CD14-positive monocyte (primary cell): ENCODE measurements around the gene PCDHA10. TPM values are rescaled to one million over a fixed set of nuclear protein-coding genes. Genes with fewer than 3 reads are reported as not detected.

ENCODE experiments used
- DNase-seq, 3 donors: peaks; one replicate each; pipeline ENCODE4 v3.0.0-alpha.2; 2011 to 2022
- H2AFZ ChIP-seq: 2 replicates; pipeline ENCODE4 v1.6.0; 2012; ENCODE audit warnings: mild to moderate bottlenecking, low read depth, low read length, inconsistent platforms; ENCODE audit not compliant: insufficient read depth, poor library complexity, severe bottlenecking
- H3K27ac ChIP-seq, 2 donors: 1 replicate in 1 of 2; 2 replicates in 1 of 2; pipeline ENCODE4 v1.5.1; 2012 to 2013; ENCODE audit warnings: low read length in 2 of 2, control low read depth in 1 of 2, inconsistent platforms in 1 of 2, low read depth in 1 of 2, mild to moderate bottlenecking in 1 of 2
- H3K27me3 ChIP-seq, 2 donors: one replicate each; pipeline versions ENCODE4 v1.6.0 to v1.6.1; 2011 to 2013; ENCODE audit warnings: low read length in 2 of 2; ENCODE audit not compliant: control insufficient read depth in 2 of 2, insufficient read depth in 2 of 2
- H3K36me3 ChIP-seq, 2 donors: replicated peaks in 1 of 2; 1 replicate in 1 of 2; 2 replicates in 1 of 2; pipeline versions ENCODE4 v1.5.1 to v1.6.1; 2012 to 2013; ENCODE audit warnings: low read length in 2 of 2, control low read depth in 1 of 2, inconsistent platforms in 1 of 2, mild to moderate bottlenecking in 1 of 2; ENCODE audit not compliant: insufficient read depth in 2 of 2, control insufficient read depth in 1 of 2
- H3K4me1 ChIP-seq, 2 donors: 1 replicate in 1 of 2; 2 replicates in 1 of 2; pipeline versions ENCODE4 v1.5.1 to v1.6.1; 2012 to 2013; ENCODE audit warnings: low read length in 2 of 2, control low read depth in 1 of 2, inconsistent platforms in 1 of 2, mild to moderate bottlenecking in 1 of 2, moderate library complexity in 1 of 2; ENCODE audit not compliant: insufficient read depth in 2 of 2, control insufficient read depth in 1 of 2
- H3K4me2 ChIP-seq: replicated peaks from 2 replicates; pipeline ENCODE3; 2012; ENCODE audit warnings: low read length, moderate library complexity, mild to moderate bottlenecking; ENCODE audit not compliant: poor library complexity, severe bottlenecking; ENCODE audit errors: extremely low read depth
- H3K4me3 ChIP-seq, 3 experiments: fragments of 200-600 bp in 1 of 3; sonication (generic) in 1 of 3; replicated peaks in 1 of 3; 1 replicate in 2 of 3; 2 replicates in 1 of 3; pipeline ENCODE4 v1.5.1; 2011 to 2013; ENCODE audit warnings: low read length in 3 of 3, mild to moderate bottlenecking in 3 of 3, control low read depth in 2 of 3, low read depth in 2 of 3, inconsistent platforms in 1 of 3, moderate library complexity in 1 of 3
- H3K79me2 ChIP-seq: 2 replicates; pipeline ENCODE4 v1.6.0; 2012; ENCODE audit warnings: mild to moderate bottlenecking, control low read depth, inconsistent platforms, low read length, moderate library complexity; ENCODE audit not compliant: insufficient read depth
- H3K9ac ChIP-seq: 2 replicates; pipeline ENCODE4 v1.6.0; 2017; ENCODE audit warnings: low read length, mild to moderate bottlenecking; ENCODE audit not compliant: insufficient read depth, poor library complexity, severe bottlenecking
- H3K9me3 ChIP-seq, 2 donors: replicated peaks in 1 of 2; 1 replicate in 1 of 2; 2 replicates in 1 of 2; pipeline versions ENCODE4 v1.5.1 to v1.6.1; 2012 to 2013; ENCODE audit warnings: low read length in 2 of 2, control low read depth in 1 of 2; ENCODE audit not compliant: control insufficient read depth in 1 of 2, insufficient read depth in 1 of 2
- H4K20me1 ChIP-seq: 2 replicates; pipeline ENCODE4 v1.6.0; 2012; ENCODE audit warnings: mild to moderate bottlenecking, low read length, control low read depth, moderate library complexity; ENCODE audit not compliant: insufficient read depth
- H3K27ac Mint-ChIP-seq, 7 donors: one replicate each; pipeline ENCODE4 v1.8.0; 2020; ENCODE audit warnings: mild to moderate bottlenecking in 7 of 7, mixed read lengths in 7 of 7, moderate library complexity in 6 of 7, inconsistent platforms in 2 of 7
- H3K27me3 Mint-ChIP-seq, 3 donors: one replicate each; pipeline ENCODE4 v1.8.0; 2021 to 2022; ENCODE audit warnings: low read depth in 3 of 3, mild to moderate bottlenecking in 3 of 3, mixed read lengths in 3 of 3, moderate library complexity in 3 of 3, inconsistent platforms in 1 of 3
- H3K36me3 Mint-ChIP-seq, 2 donors: one replicate each; pipeline ENCODE4 v1.8.0; 2020; ENCODE audit warnings: mixed read lengths in 2 of 2, inconsistent platforms in 1 of 2, mild to moderate bottlenecking in 1 of 2
- H3K4me1 Mint-ChIP-seq: one replicate; pipeline ENCODE4 v1.8.0; 2020; ENCODE audit warnings: mild to moderate bottlenecking, mixed read lengths
- H3K4me3 Mint-ChIP-seq, 2 donors: one replicate each; pipeline ENCODE4 v1.8.0; 2020; ENCODE audit warnings: mild to moderate bottlenecking in 2 of 2, mixed read lengths in 2 of 2, moderate library complexity in 1 of 2
- H3K9me3 Mint-ChIP-seq, 7 donors: one replicate each; pipeline ENCODE4 v1.8.0; 2020 to 2022; ENCODE audit warnings: mixed read lengths in 7 of 7, mild to moderate bottlenecking in 6 of 7, moderate library complexity in 6 of 7, inconsistent platforms in 2 of 7
- WGBS: methylation state at CpG from one replicate; pipeline ENCODE4 v1.1.5; 2013; ENCODE audit warnings: missing lambda C conversion rate; ENCODE audit not compliant: insufficient coverage; 5-methylcytosine and 5-hydroxymethylcytosine counted together
- intact Hi-C, 2 donors: fragments of 100-400 bp; cut with micrococcal nuclease; formaldehyde crosslinking; loops; one replicate each; pipeline versions ENCODE4 v1.15.0 to v1.15.1; 2023
- polyA plus RNA-seq, 3 donors: library from polyadenylated mRNA; depleted of rRNA in 1 of 3; unstranded in 2 of 3; stranded (reverse) in 1 of 3; fragments of 300-500 nt in 2 of 3; fragments of >200 nt in 1 of 3; fragmentation: Illumina TruSeq in 2 of 3; gene quantifications; 1 replicate in 2 of 3; 2 replicates in 1 of 3; pipeline ENCODE4 v1.2.3, GENCODE V29; 2012 to 2021
- TF ChIP-seq, protein P1 (sequence below): fragments of 200-600 bp; IDR thresholded peaks from one replicate; pipeline ENCODE4 v1.8.0; 2022; ENCODE audit warnings: antibody characterized with exemption, mild to moderate bottlenecking

Gene PCDHA10
- polyA plus RNA-seq, 3 donors: not detected

GRCh38 chr5:140869555-140869886 lies 13.8 kb downstream of the PCDHA10 start:
- no peak overlapping the region for H3K27ac ChIP-seq
- H3K36me3 Mint-ChIP-seq: peaks cover 0 to 12% of the 10 kb centered on the region in 2 donors
- TF ChIP-seq, protein P1, sequence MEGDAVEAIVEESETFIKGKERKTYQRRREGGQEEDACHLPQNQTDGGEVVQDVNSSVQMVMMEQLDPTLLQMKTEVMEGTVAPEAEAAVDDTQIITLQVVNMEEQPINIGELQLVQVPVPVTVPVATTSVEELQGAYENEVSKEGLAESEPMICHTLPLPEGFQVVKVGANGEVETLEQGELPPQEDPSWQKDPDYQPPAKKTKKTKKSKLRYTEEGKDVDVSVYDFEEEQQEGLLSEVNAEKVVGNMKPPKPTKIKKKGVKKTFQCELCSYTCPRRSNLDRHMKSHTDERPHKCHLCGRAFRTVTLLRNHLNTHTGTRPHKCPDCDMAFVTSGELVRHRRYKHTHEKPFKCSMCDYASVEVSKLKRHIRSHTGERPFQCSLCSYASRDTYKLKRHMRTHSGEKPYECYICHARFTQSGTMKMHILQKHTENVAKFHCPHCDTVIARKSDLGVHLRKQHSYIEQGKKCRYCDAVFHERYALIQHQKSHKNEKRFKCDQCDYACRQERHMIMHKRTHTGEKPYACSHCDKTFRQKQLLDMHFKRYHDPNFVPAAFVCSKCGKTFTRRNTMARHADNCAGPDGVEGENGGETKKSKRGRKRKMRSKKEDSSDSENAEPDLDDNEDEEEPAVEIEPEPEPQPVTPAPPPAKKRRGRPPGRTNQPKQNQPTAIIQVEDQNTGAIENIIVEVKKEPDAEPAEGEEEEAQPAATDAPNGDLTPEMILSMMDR: no peak
- H2AFZ ChIP-seq: no peak overlapping the region
- peaks cover 6 to 26% (median 22%) of the 10 kb centered on the region in 3 donors for H3K27me3 Mint-ChIP-seq
- H3K27me3 ChIP-seq: peaks cover 0 to 15% of the 10 kb centered on the region in 2 donors
- H4K20me1 ChIP-seq: no peaks in the 10 kb centered on the region
- DNase-seq: no peak
- intact Hi-C loops: no loop called here
- H3K79me2 ChIP-seq: no peaks in the 10 kb centered on the region
- H3K27ac Mint-ChIP-seq: no peak overlapping the region
- no peaks in the 10 kb centered on the region for H3K36me3 ChIP-seq
- peaks cover 19 to 44% (median 37%) of the 10 kb centered on the region in 7 donors for H3K9me3 Mint-ChIP-seq
- no peak overlapping the region for H3K4me3 ChIP-seq
- peaks cover 28 to 53% of the 10 kb centered on the region in 2 donors for H3K9me3 ChIP-seq
- 73% methylated on average over 4 of the region's 5 CpGs for WGBS
- no peaks in the 10 kb centered on the region for H3K4me1 ChIP-seq
- no peak overlapping the region for H3K4me2 ChIP-seq
- no peaks in the 10 kb centered on the region for H3K4me1 Mint-ChIP-seq
- H3K4me3 Mint-ChIP-seq: peak overlapping the region in 1 of 2 donors; percentile 39
- H3K9ac ChIP-seq: no peak overlapping the region

DNA sequence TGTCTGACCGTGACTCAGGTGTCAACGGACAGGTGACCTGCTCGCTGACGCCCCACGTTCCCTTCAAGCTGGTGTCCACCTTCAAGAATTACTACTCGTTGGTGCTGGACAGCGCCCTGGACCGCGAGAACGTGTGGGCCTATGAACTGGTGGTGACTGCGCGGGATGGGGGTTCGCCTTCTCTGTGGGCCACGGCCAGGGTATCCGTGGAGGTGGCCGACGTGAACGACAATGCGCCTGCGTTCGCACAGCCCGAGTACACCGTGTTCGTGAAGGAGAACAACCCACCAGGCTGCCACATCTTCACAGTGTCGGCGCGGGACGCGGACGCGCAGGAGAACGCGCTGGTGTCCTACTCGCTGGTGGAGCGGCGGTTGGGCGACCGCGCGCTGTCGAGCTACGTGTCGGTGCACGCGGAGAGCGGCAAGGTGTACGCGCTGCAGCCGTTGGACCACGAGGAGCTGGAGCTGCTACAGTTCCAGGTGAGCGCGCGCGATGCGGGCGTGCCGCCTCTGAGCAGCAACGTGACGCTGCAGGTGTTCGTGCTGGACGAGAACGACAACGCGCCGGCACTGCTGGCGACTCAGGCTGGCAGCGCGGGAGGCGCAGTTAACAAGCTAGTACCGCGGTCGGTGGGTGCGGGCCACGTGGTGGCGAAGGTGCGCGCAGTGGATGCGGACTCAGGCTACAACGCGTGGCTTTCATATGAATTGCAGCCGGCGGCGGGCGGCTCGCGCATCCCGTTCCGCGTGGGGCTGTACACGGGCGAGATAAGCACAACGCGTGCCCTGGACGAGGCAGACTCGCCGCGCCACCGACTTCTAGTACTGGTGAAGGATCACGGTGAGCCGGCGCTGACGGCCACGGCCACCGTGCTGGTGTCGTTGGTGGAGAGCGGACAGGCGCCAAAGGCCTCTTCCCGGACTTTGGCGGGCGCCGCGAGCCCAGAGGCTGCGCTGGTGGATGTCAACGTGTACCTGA lies 14.8 kb downstream of the PCDHA10 start:
- H2AFZ ChIP-seq: no peak overlapping the region
- no peak overlapping the region for H3K27ac ChIP-seq
- no peak overlapping the region for H3K4me2 ChIP-seq
- intact Hi-C loops: loop anchor here in 1 of 2 donors (10.0 kb wide), 1 partner anchor 46 kb away; the partner anchor contains the start of genes PCDHA5 and PCDHA6
- no peaks in the 10 kb centered on the region for H4K20me1 ChIP-seq
- H3K4me3 ChIP-seq: no peak overlapping the region
- no peaks in the 10 kb centered on the region for H3K36me3 ChIP-seq
- peaks cover 32 to 62% of the 10 kb centered on the region in 2 donors for H3K9me3 ChIP-seq
- no peak overlapping the region for H3K9ac ChIP-seq
- no peaks in the 10 kb centered on the region for H3K79me2 ChIP-seq
- H3K9me3 Mint-ChIP-seq: peaks cover 25 to 50% (median 44%) of the 10 kb centered on the region in 7 donors
- WGBS: 48% methylated on average over 107 of the region's 114 CpGs
- H3K4me1 ChIP-seq: no peaks in the 10 kb centered on the region
- H3K27me3 ChIP-seq: peaks cover 0 to 24% of the 10 kb centered on the region in 2 donors
- H3K27me3 Mint-ChIP-seq: peaks cover 11 to 33% (median 30%) of the 10 kb centered on the region in 3 donors
- H3K36me3 Mint-ChIP-seq: peaks cover 0 to 14% of the 10 kb centered on the region in 2 donors
- H3K4me1 Mint-ChIP-seq: no peaks in the 10 kb centered on the region
- H3K27ac Mint-ChIP-seq: no peak overlapping the region
- TF ChIP-seq, protein P1: no peak
- no peak for DNase-seq
- H3K4me3 Mint-ChIP-seq: peak overlapping the region in 1 of 2 donors; percentile 30
